ENCODE data around the gene SGMS1.

The SGMS1 gene

DNA sequence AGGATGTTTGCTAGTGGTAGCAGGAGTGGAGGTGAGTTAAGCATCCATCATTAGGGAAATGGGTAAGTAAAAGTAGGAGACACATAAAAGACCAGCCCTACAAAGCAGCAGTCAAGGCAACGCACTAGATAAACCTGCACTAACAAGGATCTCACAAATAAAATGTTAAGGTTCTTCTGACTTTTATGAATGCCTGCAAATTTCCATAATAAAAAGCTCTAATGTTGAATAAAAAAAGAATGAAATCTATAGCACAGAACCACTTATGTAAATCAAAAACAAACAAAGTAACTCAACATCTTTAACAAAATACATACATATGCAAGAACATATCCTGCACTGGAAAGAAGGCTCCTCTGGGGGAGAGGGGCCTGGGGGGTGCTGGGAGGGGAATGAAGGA is 4.6 kb downstream of the SGMS1 start:
- H3K36me3 ChIP-seq (ENCODE audit: low read length): no peaks in the 10 kb centered on the region

DNA sequence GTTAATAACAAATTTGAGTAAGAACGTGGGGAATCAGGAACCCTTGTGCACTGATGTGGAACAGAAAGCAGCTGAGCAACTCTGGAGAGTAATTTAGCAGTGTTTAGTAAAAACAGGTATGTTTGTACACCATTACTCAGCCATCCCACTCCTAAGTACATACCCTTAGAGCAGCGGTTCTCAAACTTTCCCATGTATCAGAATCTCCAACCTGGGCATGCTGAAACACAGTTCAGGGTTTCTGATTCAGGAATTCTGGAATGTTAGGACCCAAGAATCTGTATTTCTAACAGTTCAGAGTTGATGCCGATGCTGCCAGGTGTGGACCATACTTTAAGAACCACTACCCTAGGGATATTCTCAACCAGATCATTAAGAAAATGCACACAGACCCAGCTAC is 5.1 kb downstream of the SGMS1 start:
- H3K27ac ChIP-seq (ENCODE audit: low read depth, low read length): peak overlapping the region; percentile 86
- H3K9me3 ChIP-seq (ENCODE audit: insufficient read depth, low read length): no peaks in the 10 kb centered on the region
- H3K4me3 ChIP-seq (ENCODE audit: insufficient read depth, low read length, poor library complexity, severe bottlenecking): no peak overlapping the region
- H4K20me1 ChIP-seq (ENCODE audit: low read depth, low read length): peaks cover 4% of the 10 kb centered on the region
- no peaks in the 10 kb centered on the region for H3K36me3 ChIP-seq (ENCODE audit: low read length)
- no peaks in the 10 kb centered on the region for H3K27me3 ChIP-seq (ENCODE audit: low read length)
- peaks cover 79% of the 10 kb centered on the region for H3K79me2 ChIP-seq (ENCODE audit: insufficient read depth, low read length)
- H3K9me2 ChIP-seq (replicated peaks; ENCODE audit: insufficient read depth, low read length): no peaks in the 10 kb centered on the region
- peaks cover 17% of the 10 kb centered on the region for H3F3A ChIP-seq (ENCODE audit: insufficient read depth)
- no peak overlapping the region for H2AFZ ChIP-seq (ENCODE audit: low read depth, low read length, severe bottlenecking)
- TF ChIP-seq, protein P1, sequence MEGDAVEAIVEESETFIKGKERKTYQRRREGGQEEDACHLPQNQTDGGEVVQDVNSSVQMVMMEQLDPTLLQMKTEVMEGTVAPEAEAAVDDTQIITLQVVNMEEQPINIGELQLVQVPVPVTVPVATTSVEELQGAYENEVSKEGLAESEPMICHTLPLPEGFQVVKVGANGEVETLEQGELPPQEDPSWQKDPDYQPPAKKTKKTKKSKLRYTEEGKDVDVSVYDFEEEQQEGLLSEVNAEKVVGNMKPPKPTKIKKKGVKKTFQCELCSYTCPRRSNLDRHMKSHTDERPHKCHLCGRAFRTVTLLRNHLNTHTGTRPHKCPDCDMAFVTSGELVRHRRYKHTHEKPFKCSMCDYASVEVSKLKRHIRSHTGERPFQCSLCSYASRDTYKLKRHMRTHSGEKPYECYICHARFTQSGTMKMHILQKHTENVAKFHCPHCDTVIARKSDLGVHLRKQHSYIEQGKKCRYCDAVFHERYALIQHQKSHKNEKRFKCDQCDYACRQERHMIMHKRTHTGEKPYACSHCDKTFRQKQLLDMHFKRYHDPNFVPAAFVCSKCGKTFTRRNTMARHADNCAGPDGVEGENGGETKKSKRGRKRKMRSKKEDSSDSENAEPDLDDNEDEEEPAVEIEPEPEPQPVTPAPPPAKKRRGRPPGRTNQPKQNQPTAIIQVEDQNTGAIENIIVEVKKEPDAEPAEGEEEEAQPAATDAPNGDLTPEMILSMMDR (IDR thresholded peaks at IDR 0.05; ENCODE audit: insufficient read depth, low read length, poor library complexity, severe bottlenecking): no peak
- no peak for TF ChIP-seq EZH2phosphoT487 (conservative IDR thresholded peaks at IDR 0.05; ENCODE audit: low read length)
- H3K4me2 ChIP-seq (ENCODE audit: low read depth, low read length, poor library complexity, severe bottlenecking): peak overlapping the region; percentile 80
- peak overlapping the region; percentile 7; the same call in 1 of the 2 replicates for H3K9ac ChIP-seq (ENCODE audit: low read length)

More for the DNA sequence above, 4.6 kb downstream of the SGMS1 start:
- TF ChIP-seq EZH2phosphoT487 (conservative IDR thresholded peaks at IDR 0.05; ENCODE audit: low read length): no peak
- TF ChIP-seq, protein P1 (IDR thresholded peaks at IDR 0.05; ENCODE audit: insufficient read depth, low read length, poor library complexity, severe bottlenecking): no peak
- no peak overlapping the region for H3K4me3 ChIP-seq (ENCODE audit: insufficient read depth, low read length, poor library complexity, severe bottlenecking)
- 0 out of 2 replicates have a peak overlapping the region, but pooled peaks have one; percentile 14 for H3K9ac ChIP-seq (ENCODE audit: low read length)
- H3K9me2 ChIP-seq (replicated peaks; ENCODE audit: insufficient read depth, low read length): no peaks in the 10 kb centered on the region
- peaks cover 4% of the 10 kb centered on the region for H4K20me1 ChIP-seq (ENCODE audit: low read depth, low read length)
- H3K4me2 ChIP-seq (ENCODE audit: low read depth, low read length, poor library complexity, severe bottlenecking): peak overlapping the region; percentile 80
- H3F3A ChIP-seq (ENCODE audit: insufficient read depth): peaks cover 20% of the 10 kb centered on the region
- H3K27me3 ChIP-seq (ENCODE audit: low read length): no peaks in the 10 kb centered on the region
- H3K9me3 ChIP-seq (ENCODE audit: insufficient read depth, low read length): no peaks in the 10 kb centered on the region
- peaks cover 74% of the 10 kb centered on the region for H3K79me2 ChIP-seq (ENCODE audit: insufficient read depth, low read length)
- H3K27ac ChIP-seq (ENCODE audit: low read depth, low read length): peak overlapping the region; percentile 86
- H2AFZ ChIP-seq (ENCODE audit: low read depth, low read length, severe bottlenecking): no peak overlapping the region

DNA sequence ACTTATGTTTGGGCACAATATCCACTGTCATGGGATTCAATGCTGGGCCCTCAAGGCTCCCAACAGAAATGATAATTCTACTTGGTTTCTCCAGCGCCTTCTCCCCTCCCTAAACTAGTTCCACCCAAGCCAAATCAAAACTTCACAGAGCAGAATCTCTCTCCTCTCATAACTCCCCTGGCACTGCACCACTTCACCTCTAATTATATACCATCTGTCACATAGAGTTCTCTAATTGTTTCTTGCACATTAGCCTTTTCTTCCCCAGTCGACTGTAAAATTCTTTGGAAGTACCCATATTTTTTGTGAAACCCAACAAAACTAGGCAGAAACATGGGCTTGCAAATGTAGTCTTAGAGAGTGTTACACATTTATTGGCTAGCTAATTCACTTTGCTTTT is 8.1 kb downstream of the SGMS1 start:
- Histone ChIP-seq H3K27me3 (ENCODE audit: low read length) (no peaks in the 10 kb centered on the region), H3K36me3 (ENCODE audit: low read length) (no peaks in the 10 kb centered on the region), H3K9me2 (replicated peaks; ENCODE audit: insufficient read depth, low read length) (no peaks in the 10 kb centered on the region), H3K4me3 (ENCODE audit: insufficient read depth, low read length, poor library complexity, severe bottlenecking) (no peak overlapping the region), H3K27ac (ENCODE audit: low read depth, low read length) (no peak overlapping the region), H3K9me3 (ENCODE audit: insufficient read depth, low read length) (no peaks in the 10 kb centered on the region), H3K4me2 (ENCODE audit: low read depth, low read length, poor library complexity, severe bottlenecking) (no peak overlapping the region), H2AFZ (ENCODE audit: low read depth, low read length, severe bottlenecking) (no peak overlapping the region), H3F3A (ENCODE audit: insufficient read depth) (no peaks in the 10 kb centered on the region), H3K79me2 (ENCODE audit: insufficient read depth, low read length) (peaks cover 91% of the 10 kb centered on the region), H3K9ac (ENCODE audit: low read length) (no peak overlapping the region), H4K20me1 (ENCODE audit: low read depth, low read length) (peaks cover 4% of the 10 kb centered on the region)
- TF ChIP-seq, protein P1 (IDR thresholded peaks at IDR 0.05; ENCODE audit: insufficient read depth, low read length, poor library complexity, severe bottlenecking): no peak
- no peak for TF ChIP-seq EZH2phosphoT487 (conservative IDR thresholded peaks at IDR 0.05; ENCODE audit: low read length)
